ENCODE results near the gene APP.

APP gene

GRCh38 chr21:26067836-26068594 is 102.6 kb downstream of the APP start:
- FAIRE-seq (no peak), DNase-seq (ENCODE audit: low spot score) (no peak)

GRCh38 chr21:26064506-26064905 is 106.1 kb downstream of the APP start:
- DNase-seq (ENCODE audit: low spot score), result no peak
- FAIRE-seq, result no peak

GRCh38 chr21:26061437-26061836 is 109.1 kb downstream of the APP start:
- no peak for FAIRE-seq
- DNase-seq (ENCODE audit: low spot score), result no peak

GRCh38 chr21:26060335-26061115 is 110.0 kb downstream of the APP start:
- DNase-seq (ENCODE audit: low spot score) (no peak), FAIRE-seq (no peak)

- DNase-seq (ENCODE audit: low spot score), result no peak
Measured at GRCh38 chr21:26057477-26058170, 112.9 kb downstream of the APP start.

GRCh38 chr21:26055841-26056264 is 114.7 kb downstream of the APP start:
- DNase-seq (ENCODE audit: low spot score), result no peak
- FAIRE-seq, result no peak

More at GRCh38 chr21:26057477-26058170, 112.9 kb downstream of the APP start:
- FAIRE-seq, result no peak

GRCh38 chr21:26055010-26055409 is 115.6 kb downstream of the APP start:
- no peak for FAIRE-seq
- DNase-seq (ENCODE audit: low spot score), result no peak

- FAIRE-seq, result no peak
- no peak for DNase-seq (ENCODE audit: low spot score)
Measured at GRCh38 chr21:26052057-26052456, 118.5 kb downstream of the APP start.

GRCh38 chr21:26050857-26051256 is 119.7 kb downstream of the APP start:
- DNase-seq (ENCODE audit: low spot score) (no peak), FAIRE-seq (no peak)

GRCh38 chr21:26049803-26050202 is 120.8 kb downstream of the APP start:
- FAIRE-seq (no peak), DNase-seq (ENCODE audit: low spot score) (no peak)

- DNase-seq (ENCODE audit: low spot score) (no peak), FAIRE-seq (no peak)
Measured at GRCh38 chr21:26047279-26047967, 123.1 kb downstream of the APP start.

GRCh38 chr21:26043891-26044290 is 126.7 kb downstream of the APP start:
- FAIRE-seq, result no peak
- DNase-seq (ENCODE audit: low spot score), result no peak

GRCh38 chr21:26042181-26042876 is 128.2 kb downstream of the APP start:
- FAIRE-seq (no peak), DNase-seq (ENCODE audit: low spot score) (no peak)

GRCh38 chr21:26041431-26042180 is 129.0 kb downstream of the APP start:
- FAIRE-seq (no peak), DNase-seq (ENCODE audit: low spot score) (no peak)

- DNase-seq (ENCODE audit: low spot score) (no peak), FAIRE-seq (no peak)
Measured at GRCh38 chr21:26036916-26037315, 133.7 kb downstream of the APP start.

- no peak for DNase-seq (ENCODE audit: low spot score)
- no peak for FAIRE-seq
Measured at GRCh38 chr21:26032263-26032662, 138.3 kb downstream of the APP start.

- no peak for DNase-seq (ENCODE audit: low spot score)
- no peak for FAIRE-seq
Measured at GRCh38 chr21:26028183-26028582, 142.4 kb downstream of the APP start.

GRCh38 chr21:26027696-26028095 is 142.9 kb downstream of the APP start:
- DNase-seq (ENCODE audit: low spot score) (no peak), FAIRE-seq (no peak)

GRCh38 chr21:26025536-26026512 is 144.7 kb downstream of the APP start:
- DNase-seq (ENCODE audit: low spot score) (no peak), FAIRE-seq (no peak)
